Dermis blood vessel endothelial cell (primary cell): ENCODE measurements around the gene ANXA9. TPM values are rescaled to one million over a fixed set of nuclear protein-coding genes. Genes with fewer than 3 reads are reported as not detected.

Experiments used
- DNase-seq: peaks from one replicate; pipeline ENCODE4 v3.0.0; 2010
- total RNA-seq: library from RNA; depleted of rRNA; stranded (reverse); fragments of >200 nt; gene quantifications from 2 replicates; pipeline ENCODE4 v1.2.3, GENCODE V29; 2014

ANXA9 gene
- total RNA-seq, 1 donor from 2014 or later: not detected

- peak; percentile 25 for DNase-seq
Measured at GRCh38 chr1:151005729-151006319, 23.7 kb downstream of the ANXA9 start.

GRCh38 chr1:151006327-151007052, 24.4 kb downstream of the ANXA9 start, which contains the start of gene MINDY1:
MINDY1 (minus strand) TSS chr1:151006902; CDS start chr1:151002617, 4,285 bp downstream.
- peak; percentile 90 for DNase-seq

GRCh38 chr1:151007853-151008243, 25.8 kb downstream of the ANXA9 start:
- no peak for DNase-seq

- DNase-seq: peak; percentile 99
Measured at GRCh38 chr1:151008244-151009205, 26.4 kb downstream of the ANXA9 start, which contains the start of gene PRUNE1. PRUNE1 (plus strand) TSS chr1:151008449; CDS start chr1:151008633, 184 bp downstream.

- no peak for DNase-seq
Measured at GRCh38 chr1:151009206-151009587, 27.1 kb downstream of the ANXA9 start.

- DNase-seq: no peak
Measured at GRCh38 chr1:151009674-151010345, 27.7 kb downstream of the ANXA9 start.

GRCh38 chr1:151010346-151010726, 28.2 kb downstream of the ANXA9 start:
- DNase-seq: no peak

- DNase-seq: no peak
Measured at GRCh38 chr1:151011154-151011850, 29.2 kb downstream of the ANXA9 start.

GRCh38 chr1:151012684-151013471, 30.8 kb downstream of the ANXA9 start:
- DNase-seq: no peak

- no peak for DNase-seq
Measured at GRCh38 chr1:151013518-151013917, 31.4 kb downstream of the ANXA9 start.

GRCh38 chr1:151024540-151025146, 42.6 kb downstream of the ANXA9 start:
- peak; percentile 89 for DNase-seq

- no peak for DNase-seq
Measured at GRCh38 chr1:151026460-151026859, 44.4 kb downstream of the ANXA9 start.

GRCh38 chr1:151032164-151032563, 50.1 kb downstream of the ANXA9 start:
- DNase-seq: no peak

GRCh38 chr1:151035167-151035566, 53.1 kb downstream of the ANXA9 start:
- no peak for DNase-seq

- DNase-seq: no peak
Measured at GRCh38 chr1:151036356-151036755, 54.3 kb downstream of the ANXA9 start, which contains the start of gene BNIPL. BNIPL (plus strand) TSS chr1:151036586; CDS start chr1:151036726, 140 bp downstream.

GRCh38 chr1:151037032-151037431, 54.9 kb downstream of the ANXA9 start:
- no peak for DNase-seq

- DNase-seq: no peak
Measured at GRCh38 chr1:151039521-151039920, 57.4 kb downstream of the ANXA9 start.

- DNase-seq: no peak
Measured at GRCh38 chr1:151043163-151043562, 61.1 kb downstream of the ANXA9 start.
